GM19043 (cell line): ENCODE measurements around the gene DEPDC7.
"Not testable (repeated sequence)": the region's sequence is repeated elsewhere in the genome, so short reads cannot be mapped to it uniquely, and the experiment has no call there.

Experiments used
- ATAC-seq: cut with Tn5 transposase; IDR thresholded peaks from one replicate; pipeline ENCODE4 v1.9.1; 2021; ENCODE audit warnings: low read depth; ENCODE audit not compliant: unreplicated experiment

The DEPDC7 gene

GRCh38 chr11:33021937-33022336 lies 6.3 kb downstream of the DEPDC7 start:
- peak; percentile 59 for ATAC-seq

GRCh38 chr11:33025339-33025722 lies 9.7 kb downstream of the DEPDC7 start:
- ATAC-seq: no peak

GRCh38 chr11:33027233-33027632 lies 11.6 kb downstream of the DEPDC7 start:
- no peak for ATAC-seq

- ATAC-seq: no peak
Observed at GRCh38 chr11:33027846-33028536, 12.3 kb downstream of the DEPDC7 start.

DNA sequence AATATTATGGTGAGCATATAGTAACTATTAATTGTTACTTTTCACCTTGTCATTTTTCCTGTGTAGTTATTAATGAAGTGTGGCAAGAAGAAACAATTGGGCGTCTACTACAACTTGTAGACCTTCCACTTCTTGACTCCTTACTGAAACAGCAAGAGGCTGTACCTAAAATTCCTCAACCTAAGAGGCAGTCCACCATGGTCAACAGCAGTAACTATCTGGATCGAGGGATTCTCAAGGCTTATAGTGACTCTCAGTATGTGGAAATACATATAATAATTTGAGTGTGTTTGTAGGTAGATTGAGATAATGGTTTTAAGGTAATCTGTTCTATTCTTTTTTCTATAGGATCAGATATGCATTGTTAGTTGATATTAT lies 12.8 kb downstream of the DEPDC7 start:
- no peak for ATAC-seq

DNA sequence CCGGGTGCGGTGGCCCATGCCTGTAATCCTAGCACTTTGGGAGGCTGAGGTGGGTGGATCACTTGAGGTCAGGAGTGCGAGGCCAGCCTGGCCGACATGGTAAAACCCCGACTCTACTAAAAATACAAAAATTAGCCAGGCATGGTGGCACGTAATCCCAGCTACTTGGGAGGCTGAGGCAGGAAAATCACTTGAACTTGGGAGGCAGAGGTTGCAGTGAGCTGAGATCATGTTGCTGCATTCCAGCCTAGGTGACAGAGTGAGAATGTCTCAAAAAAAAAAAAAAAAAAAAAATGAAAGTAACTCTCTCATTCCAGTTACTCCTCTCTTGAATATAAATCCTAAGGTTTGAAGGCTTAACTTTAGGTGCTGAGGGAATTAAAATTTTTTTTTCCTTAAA lies 13.5 kb downstream of the DEPDC7 start:
- ATAC-seq: not testable (repeated sequence)

GRCh38 chr11:33033493-33033892 lies 17.8 kb downstream of the DEPDC7 start:
- ATAC-seq: no peak

DNA sequence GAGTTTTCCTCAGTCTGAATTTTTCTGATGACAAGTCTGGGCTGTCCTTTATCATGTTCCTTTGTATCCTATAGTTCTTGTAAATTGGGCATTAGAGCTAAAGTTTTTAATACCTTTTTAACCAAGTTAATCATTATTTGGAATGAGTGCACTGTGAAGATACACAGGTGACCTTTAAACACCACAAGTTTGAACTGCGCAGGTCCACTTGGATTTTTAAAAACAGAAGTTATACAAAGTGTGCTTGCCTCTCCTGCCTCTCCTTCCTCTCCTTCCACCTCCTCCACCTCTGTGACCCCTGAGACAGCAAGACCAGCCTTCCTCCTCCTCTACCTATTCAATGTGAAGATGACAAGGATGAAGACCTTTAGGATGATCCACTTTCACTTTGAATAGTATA lies 19.3 kb downstream of the DEPDC7 start:
- ATAC-seq: no peak

DNA sequence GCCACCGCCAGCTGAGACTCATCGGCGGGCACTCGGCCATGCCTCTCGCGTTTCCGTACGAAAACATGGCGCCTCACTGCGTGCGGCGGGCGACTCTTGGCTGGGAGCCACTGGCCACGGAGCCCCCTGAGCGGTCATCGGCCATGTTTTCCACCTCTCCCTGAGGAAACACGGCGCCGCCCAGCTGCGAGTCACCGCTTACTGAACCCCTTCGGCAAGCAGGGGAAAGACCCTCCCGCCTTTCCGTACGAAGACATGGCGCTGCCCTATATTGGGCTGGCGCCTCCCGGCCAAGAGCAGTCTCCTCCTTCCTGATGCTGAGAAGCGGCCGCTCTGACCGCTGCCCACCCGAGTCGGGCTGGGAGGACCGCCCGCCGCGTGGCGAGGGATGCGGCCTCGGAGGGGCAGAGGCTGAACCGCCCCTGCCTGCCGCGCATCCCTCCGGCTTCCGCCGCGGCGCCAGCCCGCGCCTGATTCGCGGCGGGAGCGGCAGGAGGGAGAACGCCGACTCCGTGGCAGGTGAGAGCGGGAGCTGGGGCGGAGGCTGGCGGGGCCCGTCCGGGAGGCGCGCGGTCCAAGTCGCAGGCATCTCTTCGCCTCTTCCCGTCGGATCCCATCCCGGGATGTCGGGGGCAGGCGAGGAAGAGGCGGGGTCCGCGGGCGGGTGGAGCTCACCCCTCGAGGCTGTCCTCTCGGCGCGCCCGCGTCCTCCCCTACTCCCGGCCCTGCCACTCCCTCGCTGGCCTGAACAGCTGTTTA lies 23.8 kb downstream of the DEPDC7 start, which contains the start of gene TCP11L1:
Gene TCP11L1 (plus strand): TSS at position 299 of the 759 bp plus-strand sequence. CDS start 4,202 bp downstream, outside the sequence.
- ATAC-seq: peak; percentile 70

GRCh38 chr11:33040033-33040861 lies 24.6 kb downstream of the DEPDC7 start:
- ATAC-seq: peak; percentile 15

- ATAC-seq: no peak
Observed at GRCh38 chr11:33040862-33041453, 25.3 kb downstream of the DEPDC7 start.

GRCh38 chr11:33043221-33043830 lies 27.6 kb downstream of the DEPDC7 start:
- ATAC-seq: no peak

DNA sequence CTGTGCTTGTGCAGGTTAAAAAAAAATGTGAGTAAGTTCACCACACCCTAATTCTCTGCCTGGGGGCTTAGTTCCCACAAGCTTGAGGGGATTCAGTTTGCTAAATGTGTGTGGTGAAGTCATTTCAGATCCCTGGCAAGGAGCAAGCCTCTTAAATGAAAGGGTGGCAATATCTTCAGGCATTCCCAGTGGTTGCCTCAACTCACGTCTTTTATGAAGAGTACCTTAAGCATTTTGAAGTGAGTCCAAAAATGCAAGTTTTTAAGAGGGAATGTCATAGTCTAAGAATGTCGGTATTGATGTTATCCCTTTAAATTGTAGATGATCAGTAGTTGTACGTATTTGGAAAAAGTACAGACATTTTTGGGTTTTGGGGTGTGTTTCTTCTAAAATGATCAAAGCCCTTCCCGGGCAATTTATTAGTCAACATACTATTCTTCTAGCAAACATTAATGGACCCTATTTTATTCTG lies 28.6 kb downstream of the DEPDC7 start:
- ATAC-seq: no peak

GRCh38 chr11:33045551-33046255 lies 30.0 kb downstream of the DEPDC7 start:
- ATAC-seq: no peak

- not testable (repeated sequence) for ATAC-seq
Observed at GRCh38 chr11:33048701-33049100, 33.0 kb downstream of the DEPDC7 start.

- ATAC-seq: not testable (repeated sequence)
Observed at GRCh38 chr11:33049565-33050408, 34.1 kb downstream of the DEPDC7 start.

DNA sequence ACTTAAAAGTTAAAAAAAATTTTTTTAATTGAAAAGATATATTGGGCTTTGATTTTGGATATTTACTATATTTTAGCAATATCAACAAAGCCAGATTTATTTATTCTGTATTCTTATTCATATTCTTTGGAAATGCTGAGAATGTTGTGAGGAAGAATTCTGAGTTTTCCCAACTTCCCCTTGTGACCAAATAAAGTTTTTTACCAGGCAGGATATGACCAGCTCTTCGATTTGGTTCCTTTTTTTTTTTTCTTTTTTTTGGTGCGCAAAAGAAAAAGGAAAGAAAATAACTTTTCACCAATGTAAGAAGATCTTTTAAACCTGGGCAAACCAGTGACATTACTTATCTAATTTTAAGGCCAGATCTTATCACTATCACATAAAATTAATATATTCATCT lies 36.6 kb downstream of the DEPDC7 start:
- ATAC-seq: no peak

GRCh38 chr11:33055375-33055774 lies 39.7 kb downstream of the DEPDC7 start:
- no peak for ATAC-seq

GRCh38 chr11:33057284-33057683 lies 41.6 kb downstream of the DEPDC7 start:
- ATAC-seq: no peak
